ENCODE results near the gene HNRNPF.
A peak's percentile ranks its signal among the peaks of the same experiment; 100 is the strongest.

The HNRNPF gene

DNA sequence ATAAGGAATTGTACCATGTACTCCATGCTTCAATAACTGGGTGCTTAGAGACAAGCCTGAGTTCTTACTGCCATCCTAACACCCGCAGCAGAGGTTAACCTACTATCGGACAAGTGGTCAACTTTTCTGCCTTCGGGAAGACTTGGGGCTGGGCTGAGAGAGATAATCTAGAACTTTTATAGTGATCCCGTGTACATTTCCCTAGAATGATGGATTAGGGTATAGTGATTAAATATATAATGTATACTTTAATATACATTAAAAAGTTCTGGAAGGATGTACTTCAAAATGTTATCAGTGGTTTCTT is 12.2 kb upstream of the HNRNPF start:
- DNase-seq (ENCODE audit: low read depth), result no peak

GRCh38 chr10:43420369-43421200 is 11.6 kb upstream of the HNRNPF start:
- DNase-seq (ENCODE audit: low read depth), result peak; percentile 65

- DNase-seq (ENCODE audit: low read depth), result no peak
Measured at GRCh38 chr10:43419997-43420368, 11.0 kb upstream of the HNRNPF start.

- DNase-seq (ENCODE audit: low read depth), result peak; percentile 37
Measured at GRCh38 chr10:43417950-43418768, 9.2 kb upstream of the HNRNPF start.

- DNase-seq (ENCODE audit: low read depth), result no peak
Measured at GRCh38 chr10:43415544-43415943, 6.6 kb upstream of the HNRNPF start.

DNA sequence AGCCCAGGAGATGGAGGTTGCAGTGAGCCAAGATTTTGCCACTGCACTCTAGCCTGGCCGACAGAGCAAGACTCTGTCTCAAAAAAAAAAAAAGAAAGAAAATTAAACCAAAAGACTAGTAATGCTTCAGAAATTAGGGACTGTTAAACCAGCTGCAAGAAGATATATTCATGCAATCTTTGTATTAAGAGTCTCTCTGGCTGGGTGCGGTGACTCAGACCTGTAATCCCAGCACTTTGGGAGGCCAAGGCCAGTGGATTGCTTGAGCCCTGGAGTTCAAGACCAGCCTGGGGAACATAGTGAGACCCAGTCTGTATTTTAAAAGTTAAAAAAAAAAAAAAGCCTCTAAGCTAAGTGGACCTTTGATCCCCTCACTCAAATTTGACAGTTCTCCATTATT is 2.5 kb upstream of the HNRNPF start:
- no peak for DNase-seq (ENCODE audit: low read depth)

DNA sequence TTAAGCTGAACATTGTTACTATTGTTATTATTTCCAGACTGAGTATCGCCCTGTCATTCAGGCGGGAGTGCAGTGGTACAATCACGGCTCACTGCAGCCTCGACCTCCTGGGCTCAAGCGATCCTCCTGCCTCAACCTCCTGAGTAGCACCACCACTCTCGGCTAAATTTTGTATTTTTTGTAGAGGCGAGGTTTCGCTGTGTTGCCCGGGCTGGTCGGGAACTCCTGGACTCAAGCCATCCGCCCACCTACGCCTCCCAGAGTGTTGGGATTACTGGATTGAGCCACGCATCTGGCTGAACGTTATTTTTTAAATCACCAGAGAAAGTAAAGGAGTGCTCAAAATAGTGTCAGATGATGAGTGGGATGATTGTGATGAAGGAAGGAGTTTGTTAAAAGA is 1.4 kb upstream of the HNRNPF start:
- no peak for DNase-seq (ENCODE audit: low read depth)

DNA sequence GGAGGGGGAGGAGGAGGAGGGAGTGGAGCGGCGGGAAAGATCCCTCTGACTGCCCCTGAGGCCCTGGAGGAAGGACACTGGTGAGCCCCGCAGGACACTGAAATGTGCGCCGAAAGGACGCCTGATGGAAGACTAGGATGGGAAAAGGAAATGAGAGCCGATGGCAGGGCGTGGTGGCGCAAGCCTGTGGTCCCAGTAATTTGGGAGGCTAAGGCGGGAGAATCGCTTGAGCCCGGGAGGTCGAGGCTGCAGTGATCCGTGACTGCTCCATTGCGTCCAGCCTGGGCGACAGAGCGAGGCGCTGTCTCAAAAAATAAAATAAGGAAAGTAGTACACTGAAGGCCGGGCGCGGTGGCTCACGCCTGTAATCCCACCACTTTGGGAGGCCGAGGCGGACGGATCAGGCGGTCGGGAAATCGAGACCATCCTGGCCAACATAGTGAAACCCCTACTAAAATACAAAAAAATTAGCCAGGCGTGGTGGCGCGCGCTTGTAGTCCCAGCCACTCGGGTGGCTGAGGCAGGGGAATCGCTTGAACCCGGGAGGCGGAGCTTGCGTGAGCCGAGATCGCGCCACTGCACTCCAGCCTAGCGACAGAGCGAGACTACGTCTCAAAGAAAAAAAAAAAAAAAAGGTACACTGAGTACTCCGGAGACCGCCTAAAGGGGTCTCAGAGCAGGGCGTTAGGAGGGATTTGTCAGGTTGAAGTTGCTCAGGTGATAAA is 561 bp upstream of the HNRNPF start:
- DNase-seq (ENCODE audit: low read depth), result peak; percentile 37

- no peak for DNase-seq (ENCODE audit: low read depth)
Measured at GRCh38 chr10:43408331-43408709, 666 bp downstream of the HNRNPF start.

- peak; percentile 78 for DNase-seq (ENCODE audit: low read depth)
Measured at GRCh38 chr10:43407576-43408330, 1.2 kb downstream of the HNRNPF start.

GRCh38 chr10:43407148-43407575 is 1.8 kb downstream of the HNRNPF start:
- peak; percentile 33 for DNase-seq (ENCODE audit: low read depth)

DNA sequence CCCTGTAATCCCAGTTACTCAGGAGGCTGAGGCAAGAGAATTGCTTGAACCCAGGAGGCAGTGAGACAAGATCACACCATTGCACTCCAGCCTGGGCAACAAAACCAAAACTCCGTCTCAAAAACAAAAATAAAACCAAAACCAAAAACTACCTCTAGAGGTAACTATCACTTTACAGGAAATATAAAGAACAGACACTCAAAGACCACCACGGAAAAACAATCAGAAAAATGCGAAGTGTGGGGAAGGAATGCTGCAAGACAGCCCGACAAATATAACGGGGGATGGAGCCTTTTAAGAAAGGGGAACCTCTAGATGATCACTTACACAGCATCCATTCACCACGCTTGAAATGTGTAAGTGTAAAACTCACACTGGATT is 4.3 kb downstream of the HNRNPF start:
- DNase-seq (ENCODE audit: low read depth), result no peak

- DNase-seq (ENCODE audit: low read depth), result no peak
Measured at GRCh38 chr10:43403911-43404703, 4.9 kb downstream of the HNRNPF start.

GRCh38 chr10:43402880-43403452 is 6.0 kb downstream of the HNRNPF start:
- DNase-seq (ENCODE audit: low read depth), result no peak

GRCh38 chr10:43402176-43402575 is 6.8 kb downstream of the HNRNPF start:
- DNase-seq (ENCODE audit: low read depth), result no peak

- no peak for DNase-seq (ENCODE audit: low read depth)
Measured at GRCh38 chr10:43401627-43402026, 7.4 kb downstream of the HNRNPF start.

DNA sequence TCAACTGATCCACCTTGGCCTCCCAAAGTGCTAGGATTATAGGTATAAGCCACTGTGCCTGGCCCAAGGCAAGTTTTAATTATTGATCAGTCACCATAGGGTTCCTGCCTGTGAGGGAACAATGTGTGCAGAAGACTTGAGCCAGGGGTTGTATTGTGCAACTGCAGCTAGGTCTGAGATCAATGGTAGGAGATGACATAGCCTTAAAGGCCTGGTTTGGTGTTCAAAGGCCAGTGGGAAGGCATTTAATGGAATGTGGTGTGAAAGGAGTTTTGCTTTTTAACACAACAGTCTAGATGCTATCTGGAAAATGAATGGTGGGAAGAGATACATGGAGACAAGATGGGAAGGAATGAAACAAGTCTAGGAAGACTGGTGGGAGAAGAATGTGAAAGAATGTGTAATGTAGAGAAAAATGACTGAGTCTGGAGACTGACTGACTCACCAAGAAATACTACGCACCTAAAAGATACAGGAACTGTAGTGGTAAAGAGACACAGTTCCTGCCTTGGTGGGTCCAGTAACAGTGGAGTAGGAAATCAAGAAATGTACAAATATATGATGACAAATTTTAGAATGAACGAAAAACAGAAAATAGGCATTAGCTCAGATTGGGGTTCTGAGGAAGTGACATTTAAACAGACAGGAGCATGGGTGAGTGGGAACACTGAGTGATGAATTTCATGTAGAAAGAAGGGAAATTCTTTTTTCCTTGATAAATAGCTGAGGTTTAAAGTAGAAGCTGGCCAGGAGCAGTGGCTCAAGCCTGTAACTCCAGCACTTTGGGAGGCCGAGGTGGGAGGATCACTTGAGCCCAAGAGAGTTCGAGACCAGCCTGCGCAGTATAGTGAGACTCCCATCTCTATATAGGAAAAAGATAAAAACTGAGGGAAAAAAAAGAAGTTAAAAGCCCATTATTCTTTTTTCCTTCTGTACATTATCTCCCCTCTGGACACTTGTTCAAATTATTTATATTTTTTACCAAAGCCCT is 9.4 kb downstream of the HNRNPF start:
- no peak for DNase-seq (ENCODE audit: low read depth)

DNA sequence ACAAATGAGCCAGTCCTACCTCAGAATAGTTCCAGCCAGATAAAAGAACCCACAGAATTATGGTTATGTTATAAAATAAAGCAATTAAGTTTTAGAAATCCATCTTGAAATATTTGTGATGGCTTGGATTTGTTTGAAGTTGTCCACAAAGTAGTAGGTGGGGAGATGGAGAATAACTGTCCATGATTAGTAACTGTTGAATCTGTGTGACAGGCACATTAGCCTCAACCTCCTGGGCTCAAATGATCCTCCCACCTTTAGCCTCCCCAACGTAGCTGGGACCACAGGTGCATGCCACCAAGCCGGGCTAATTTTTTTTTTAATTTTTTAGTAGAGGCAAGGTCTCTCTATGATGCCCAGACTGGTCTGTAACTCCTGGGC is 10.1 kb downstream of the HNRNPF start:
- DNase-seq (ENCODE audit: low read depth), result no peak

DNA sequence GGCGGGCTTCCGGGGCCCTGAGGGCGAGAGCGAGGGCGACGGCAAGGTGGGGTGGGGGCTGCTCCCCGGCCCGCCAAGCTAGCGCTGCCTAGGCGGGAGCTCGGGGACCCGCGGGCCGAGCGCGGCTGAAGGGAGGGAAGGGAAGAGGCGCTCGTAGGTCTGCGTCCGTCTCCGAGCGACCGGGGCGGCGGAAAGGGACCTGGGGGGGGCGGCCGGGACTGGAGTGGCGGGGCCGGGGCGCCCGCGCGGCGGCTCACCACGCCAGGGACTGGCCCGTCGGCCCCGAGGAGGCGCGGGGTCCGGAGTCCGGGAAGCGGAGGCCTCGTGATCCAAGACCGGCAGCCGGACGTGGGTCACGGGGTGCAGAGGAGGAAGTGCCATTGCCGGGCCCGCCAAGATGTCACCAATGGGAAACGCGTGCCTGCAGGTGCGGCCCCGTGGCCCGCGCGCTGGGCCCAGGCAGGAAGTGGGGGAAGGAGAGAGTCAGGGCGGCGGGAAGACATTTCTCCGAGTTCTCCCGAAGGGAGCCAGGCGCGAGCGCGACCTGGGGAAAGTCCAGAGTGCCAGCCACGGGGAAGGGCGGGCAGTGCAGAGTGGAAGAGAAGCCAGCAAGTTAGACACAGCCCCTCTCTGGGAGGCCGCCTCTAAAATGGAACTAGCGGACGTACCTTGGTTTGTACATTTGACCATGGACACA is 11.9 kb downstream of the HNRNPF start:
- peak; percentile 59 for DNase-seq (ENCODE audit: low read depth)

Data from activated gamma-delta T cell treated with anti-CD3 and anti-CD28 coated beads, Interleukin-2, amount 50 U/mL, for 16 hours (primary cell).